Liver (tissue), 9 donors: Measurements from ENCODE around the gene TBL1X. TPM values are rescaled to one million over a fixed set of nuclear protein-coding genes. Genes with fewer than 3 reads are reported as not detected.

Experiments used
- DNase-seq: peaks from one replicate; pipeline ENCODE4 v3.0.0-alpha.2; 2017; ENCODE audit warnings: low spot score
- H3K27ac ChIP-seq, 2 donors: one replicate each; pipeline ENCODE4 v1.7.0; 2013; ENCODE audit warnings: inconsistent platforms in 2 of 2, low read length in 2 of 2, control low read depth in 1 of 2, low read depth in 1 of 2, mild to moderate bottlenecking in 1 of 2
- H3K27me3 ChIP-seq, 4 donors: one replicate each; pipeline versions ENCODE4 v1.6.1 to v1.7.0; 2013; ENCODE audit warnings: low read length in 3 of 4, inconsistent platforms in 1 of 4, mild to moderate bottlenecking in 1 of 4, moderate library complexity in 1 of 4; ENCODE audit not compliant: control insufficient read depth in 4 of 4, insufficient read depth in 4 of 4
- H3K36me3 ChIP-seq, 4 donors: one replicate each; pipeline versions ENCODE4 v1.6.1 to v1.7.0; 2013; ENCODE audit warnings: low read length in 3 of 4, mild to moderate bottlenecking in 3 of 4, low read depth in 1 of 4, moderate library complexity in 1 of 4; ENCODE audit not compliant: control insufficient read depth in 4 of 4, insufficient read depth in 3 of 4
- H3K4me1 ChIP-seq, 4 donors: one replicate each; pipeline versions ENCODE4 v1.6.1 to v1.7.0; 2013; ENCODE audit warnings: low read length in 3 of 4, mild to moderate bottlenecking in 3 of 4, moderate library complexity in 1 of 4; ENCODE audit not compliant: control insufficient read depth in 4 of 4, insufficient read depth in 4 of 4
- H3K4me3 ChIP-seq, 3 donors: one replicate each; pipeline versions ENCODE4 v1.6.1 to v1.7.0; 2013; ENCODE audit warnings: low read length in 3 of 3, control low read depth in 1 of 3, low read depth in 1 of 3, mild to moderate bottlenecking in 1 of 3
- H3K9ac ChIP-seq, 2 donors: one replicate each; pipeline ENCODE4 v1.7.0; 2013; ENCODE audit warnings: low read length in 2 of 2, mild to moderate bottlenecking in 2 of 2, moderate library complexity in 2 of 2, control low read depth in 1 of 2, low read depth in 1 of 2
- H3K9me3 ChIP-seq, 4 donors: one replicate each; pipeline versions ENCODE4 v1.6.1 to v1.7.0; 2013; ENCODE audit warnings: low read length in 3 of 4; ENCODE audit not compliant: control insufficient read depth in 4 of 4
- CTCF ChIP-seq: fragments of 150-350 bp; IDR thresholded peaks from 2 replicates; pipeline ENCODE4 v1.5.1; 2017; ENCODE audit warnings: improper control_type of control experiment, low read depth, low read length; ENCODE audit not compliant: missing input control
- EGR1 ChIP-seq, 2 donors: IDR thresholded peaks; 2 replicates each; pipeline ENCODE4 v1.6.1; 2016 to 2018; ENCODE audit warnings: antibody characterized with exemption in 2 of 2, low read depth in 2 of 2
- FOXA1 ChIP-seq: IDR thresholded peaks from 2 replicates; pipeline ENCODE4 v1.6.1; 2016; ENCODE audit warnings: antibody characterized with exemption
- FOXA2 ChIP-seq: IDR thresholded peaks from 2 replicates; pipeline ENCODE4 v1.6.1; 2016; ENCODE audit warnings: antibody characterized with exemption
- GABPA ChIP-seq, 2 donors: IDR thresholded peaks in 1 of 2; conservative IDR thresholded peaks in 1 of 2; 2 replicates each; pipeline ENCODE4 v1.6.1; 2016; ENCODE audit warnings: antibody characterized with exemption in 2 of 2, mild to moderate bottlenecking in 1 of 2, moderate library complexity in 1 of 2
- HNF4A ChIP-seq, 2 donors: conservative IDR thresholded peaks; 2 replicates each; pipeline ENCODE4 v1.6.1; 2016; ENCODE audit warnings: antibody characterized with exemption in 2 of 2, mild to moderate bottlenecking in 2 of 2
- HNF4G ChIP-seq: IDR thresholded peaks from 2 replicates; pipeline ENCODE4 v1.6.1; 2016; ENCODE audit warnings: antibody characterized with exemption
- NR2F2 ChIP-seq: IDR thresholded peaks from 2 replicates; pipeline ENCODE4 v1.6.1; 2016; ENCODE audit warnings: antibody characterized with exemption
- RAD21 ChIP-seq, 2 donors: IDR thresholded peaks; 2 replicates each; pipeline ENCODE4 v1.6.1; 2016; ENCODE audit warnings: antibody characterized with exemption in 2 of 2, mild to moderate bottlenecking in 2 of 2
- SP1 ChIP-seq: IDR thresholded peaks from 2 replicates; pipeline ENCODE4 v1.6.1; 2018; ENCODE audit warnings: antibody characterized with exemption, mild to moderate bottlenecking
- TAF1 ChIP-seq: conservative IDR thresholded peaks from 2 replicates; pipeline ENCODE4 v1.6.1; 2016; ENCODE audit warnings: antibody characterized with exemption, mild to moderate bottlenecking
- YY1 ChIP-seq: IDR thresholded peaks from 2 replicates; pipeline ENCODE4 v1.6.1; 2016; ENCODE audit warnings: antibody characterized with exemption, mild to moderate bottlenecking
- WGBS: extraction: QIAGEN DNeasy Blood & Tissue Kit; methylation state at CpG from one replicate; pipeline ENCODE4 v1.1.7; 2013; 5-methylcytosine and 5-hydroxymethylcytosine counted together
- polyA plus RNA-seq, 2 donors: library from polyadenylated mRNA; stranded (reverse) in 1 of 2; unstranded in 1 of 2; fragments of 200-250 nt in 1 of 2; fragments of >200 nt in 1 of 2; fragmentation: Nextera tagmentation in 1 of 2; extraction: Ambion mirVana in 1 of 2; gene quantifications; one replicate each; pipeline versions ENCODE4 v1.2.1 to v1.2.3, GENCODE V29; 2013 to 2015
- total RNA-seq, 2 donors: library from RNA; depleted of rRNA; stranded (reverse); fragments of >200 nt; gene quantifications; one replicate each; pipeline ENCODE4 v1.2.3, GENCODE V29; 2014
- TF ChIP-seq, protein P1 (sequence below): IDR thresholded peaks from 2 replicates; pipeline ENCODE4 v1.6.1; 2016; ENCODE audit warnings: antibody characterized with exemption
- TF ChIP-seq, protein P2 (sequence below): IDR thresholded peaks from 2 replicates; pipeline ENCODE4 v1.6.1; 2016; ENCODE audit warnings: antibody characterized with exemption, mild to moderate bottlenecking
- TF ChIP-seq, protein P3 (sequence below): IDR thresholded peaks from 2 replicates; pipeline ENCODE4 v1.6.1; 2016; ENCODE audit warnings: antibody characterized with exemption
- donor health status: healthy.
- donor health status: healthy.
- donor health status: healthy.
- donor health status: healthy.
- donor health status: healthy.

Gene TBL1X
- total and polyA plus RNA-seq, 4 donors = 11.2 to 15.1 (median 11.8) TPM

DNA sequence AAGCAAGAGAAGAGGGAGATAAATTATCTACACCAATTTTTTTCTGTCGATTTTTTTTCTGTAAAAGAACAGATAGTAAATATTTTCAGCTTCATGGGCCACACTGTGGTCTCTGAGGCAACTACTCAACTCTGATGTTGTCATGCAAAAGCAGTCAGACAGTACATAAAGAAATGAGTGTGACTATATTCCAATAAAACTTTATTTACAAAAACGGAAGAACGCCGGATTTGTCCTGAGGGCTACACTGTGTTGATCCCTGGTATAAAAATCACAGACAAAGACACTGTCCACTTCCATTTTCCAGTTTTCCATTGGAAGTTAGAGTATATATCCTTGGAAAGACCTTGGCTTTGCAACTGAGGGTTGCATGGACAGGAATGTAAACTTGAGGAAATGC, 282.8 kb downstream of the TBL1X start:
- Histone ChIP-seq H3K27me3 (no peaks in the 10 kb centered on the region), H3K9me3 (no peaks in the 10 kb centered on the region), H3K27ac (no peak overlapping the region), H3K36me3 (no peaks in the 10 kb centered on the region), H3K4me3 (no peak overlapping the region), H3K9ac (no peak overlapping the region), H3K4me1 (no peaks in the 10 kb centered on the region)
- 92% methylated on average over 4 of the region's 4 CpGs for WGBS
- TF ChIP-seq FOXA1 (no peak), GABPA (IDR thresholded peaks at IDR 0.05 in 1 of 2, conservative IDR thresholded peaks at IDR 0.05 in 1 of 2) (no peak)
- DNase-seq = no peak

- Histone ChIP-seq H3K9me3 (no peaks in the 10 kb centered on the region), H3K36me3 (no peaks in the 10 kb centered on the region), H3K27ac (no peak overlapping the region), H3K27me3 (no peaks in the 10 kb centered on the region), H3K9ac (no peak overlapping the region), H3K4me3 (no peak overlapping the region), H3K4me1 (no peaks in the 10 kb centered on the region)
- TF ChIP-seq GABPA (IDR thresholded peaks at IDR 0.05 in 1 of 2, conservative IDR thresholded peaks at IDR 0.05 in 1 of 2) (no peak), FOXA1 (no peak), HNF4G (no peak), HNF4A (conservative IDR thresholded peaks at IDR 0.05) (no peak), RAD21 (IDR thresholded peaks at IDR 0.05) (no peak)
- TF ChIP-seq, protein P1, sequence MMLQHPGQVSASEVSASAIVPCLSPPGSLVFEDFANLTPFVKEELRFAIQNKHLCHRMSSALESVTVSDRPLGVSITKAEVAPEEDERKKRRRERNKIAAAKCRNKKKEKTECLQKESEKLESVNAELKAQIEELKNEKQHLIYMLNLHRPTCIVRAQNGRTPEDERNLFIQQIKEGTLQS = no peak
- TF ChIP-seq, protein P2, sequence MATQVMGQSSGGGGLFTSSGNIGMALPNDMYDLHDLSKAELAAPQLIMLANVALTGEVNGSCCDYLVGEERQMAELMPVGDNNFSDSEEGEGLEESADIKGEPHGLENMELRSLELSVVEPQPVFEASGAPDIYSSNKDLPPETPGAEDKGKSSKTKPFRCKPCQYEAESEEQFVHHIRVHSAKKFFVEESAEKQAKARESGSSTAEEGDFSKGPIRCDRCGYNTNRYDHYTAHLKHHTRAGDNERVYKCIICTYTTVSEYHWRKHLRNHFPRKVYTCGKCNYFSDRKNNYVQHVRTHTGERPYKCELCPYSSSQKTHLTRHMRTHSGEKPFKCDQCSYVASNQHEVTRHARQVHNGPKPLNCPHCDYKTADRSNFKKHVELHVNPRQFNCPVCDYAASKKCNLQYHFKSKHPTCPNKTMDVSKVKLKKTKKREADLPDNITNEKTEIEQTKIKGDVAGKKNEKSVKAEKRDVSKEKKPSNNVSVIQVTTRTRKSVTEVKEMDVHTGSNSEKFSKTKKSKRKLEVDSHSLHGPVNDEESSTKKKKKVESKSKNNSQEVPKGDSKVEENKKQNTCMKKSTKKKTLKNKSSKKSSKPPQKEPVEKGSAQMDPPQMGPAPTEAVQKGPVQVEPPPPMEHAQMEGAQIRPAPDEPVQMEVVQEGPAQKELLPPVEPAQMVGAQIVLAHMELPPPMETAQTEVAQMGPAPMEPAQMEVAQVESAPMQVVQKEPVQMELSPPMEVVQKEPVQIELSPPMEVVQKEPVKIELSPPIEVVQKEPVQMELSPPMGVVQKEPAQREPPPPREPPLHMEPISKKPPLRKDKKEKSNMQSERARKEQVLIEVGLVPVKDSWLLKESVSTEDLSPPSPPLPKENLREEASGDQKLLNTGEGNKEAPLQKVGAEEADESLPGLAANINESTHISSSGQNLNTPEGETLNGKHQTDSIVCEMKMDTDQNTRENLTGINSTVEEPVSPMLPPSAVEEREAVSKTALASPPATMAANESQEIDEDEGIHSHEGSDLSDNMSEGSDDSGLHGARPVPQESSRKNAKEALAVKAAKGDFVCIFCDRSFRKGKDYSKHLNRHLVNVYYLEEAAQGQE = no peak
- 76% methylated on average over 11 of the region's 11 CpGs for WGBS
- DNase-seq = no peak
These were observed 284.4 kb downstream of the TBL1X start for GRCh38 chrX:9749146-9749692.

- Histone ChIP-seq H3K9ac (no peak overlapping the region), H3K4me3 (no peak overlapping the region), H3K36me3 (no peaks in the 10 kb centered on the region), H3K27me3 (no peaks in the 10 kb centered on the region), H3K27ac (no peak overlapping the region), H3K9me3 (peaks cover 0 to 5% (median 1%) of the 10 kb centered on the region in 4 donors), H3K4me1 (no peaks in the 10 kb centered on the region)
- 94% methylated on average over 7 of the region's 7 CpGs for WGBS
- no peak for DNase-seq
- no peak for TF ChIP-seq SP1
- no peak for TF ChIP-seq YY1
- no peak for TF ChIP-seq EGR1 (IDR thresholded peaks at IDR 0.05; ENCODE audit: low read depth in 2 of 2)
- TF ChIP-seq TAF1 = no peak
- no peak for TF ChIP-seq FOXA2
- no peak for TF ChIP-seq FOXA1
- TF ChIP-seq, protein P1 = no peak
- TF ChIP-seq CTCF = no peak
- TF ChIP-seq, protein P3, sequence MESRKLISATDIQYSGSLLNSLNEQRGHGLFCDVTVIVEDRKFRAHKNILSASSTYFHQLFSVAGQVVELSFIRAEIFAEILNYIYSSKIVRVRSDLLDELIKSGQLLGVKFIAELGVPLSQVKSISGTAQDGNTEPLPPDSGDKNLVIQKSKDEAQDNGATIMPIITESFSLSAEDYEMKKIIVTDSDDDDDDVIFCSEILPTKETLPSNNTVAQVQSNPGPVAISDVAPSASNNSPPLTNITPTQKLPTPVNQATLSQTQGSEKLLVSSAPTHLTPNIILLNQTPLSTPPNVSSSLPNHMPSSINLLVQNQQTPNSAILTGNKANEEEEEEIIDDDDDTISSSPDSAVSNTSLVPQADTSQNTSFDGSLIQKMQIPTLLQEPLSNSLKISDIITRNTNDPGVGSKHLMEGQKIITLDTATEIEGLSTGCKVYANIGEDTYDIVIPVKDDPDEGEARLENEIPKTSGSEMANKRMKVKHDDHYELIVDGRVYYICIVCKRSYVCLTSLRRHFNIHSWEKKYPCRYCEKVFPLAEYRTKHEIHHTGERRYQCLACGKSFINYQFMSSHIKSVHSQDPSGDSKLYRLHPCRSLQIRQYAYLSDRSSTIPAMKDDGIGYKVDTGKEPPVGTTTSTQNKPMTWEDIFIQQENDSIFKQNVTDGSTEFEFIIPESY = no peak
- no peak for TF ChIP-seq NR2F2
These were observed 292.5 kb downstream of the TBL1X start for GRCh38 chrX:9757366-9757765.
